A673 (cell line): ENCODE results near the gene BSN.

Experiments used
- EZH2 ChIP-seq: fragments of 200-600 bp; sonication (generic); IDR thresholded peaks from 2 replicates; pipeline ENCODE4 v1.6.1; 2017; ENCODE audit warnings: borderline replicate concordance, low read depth, mild to moderate bottlenecking, mixed read lengths, antibody characterized with exemption, low read length; ENCODE audit not compliant: poor library complexity, severe bottlenecking
- TF ChIP-seq, protein P1 (sequence below): fragments of 300-800, 200-600 bp; sonication (generic); conservative IDR thresholded peaks from 2 replicates; pipeline ENCODE4 v1.5.1; 2017; ENCODE audit warnings: low read depth, mild to moderate bottlenecking, antibody characterized with exemption, low read length, moderate library complexity, mixed read lengths

DNA sequence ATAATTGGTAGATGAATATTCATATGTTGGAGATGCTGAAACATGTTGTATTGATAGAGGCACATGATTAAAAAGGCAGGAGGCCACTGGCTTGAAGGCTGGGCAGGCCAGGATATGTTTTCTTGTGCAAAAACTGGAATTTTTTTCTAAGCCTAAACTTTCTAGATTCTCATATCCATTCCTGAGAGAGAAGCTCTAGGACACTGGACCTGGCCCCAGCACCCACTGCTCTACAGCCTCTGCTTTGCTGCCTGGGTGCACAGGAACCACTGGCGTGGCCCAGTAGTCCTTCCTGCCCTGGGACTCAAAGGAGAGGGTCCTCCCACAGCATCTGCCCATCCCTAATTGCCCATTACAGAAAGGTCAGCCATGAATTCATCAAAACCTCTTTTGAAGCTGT, 61.8 kb downstream of the BSN start:
- TF ChIP-seq, protein P1, sequence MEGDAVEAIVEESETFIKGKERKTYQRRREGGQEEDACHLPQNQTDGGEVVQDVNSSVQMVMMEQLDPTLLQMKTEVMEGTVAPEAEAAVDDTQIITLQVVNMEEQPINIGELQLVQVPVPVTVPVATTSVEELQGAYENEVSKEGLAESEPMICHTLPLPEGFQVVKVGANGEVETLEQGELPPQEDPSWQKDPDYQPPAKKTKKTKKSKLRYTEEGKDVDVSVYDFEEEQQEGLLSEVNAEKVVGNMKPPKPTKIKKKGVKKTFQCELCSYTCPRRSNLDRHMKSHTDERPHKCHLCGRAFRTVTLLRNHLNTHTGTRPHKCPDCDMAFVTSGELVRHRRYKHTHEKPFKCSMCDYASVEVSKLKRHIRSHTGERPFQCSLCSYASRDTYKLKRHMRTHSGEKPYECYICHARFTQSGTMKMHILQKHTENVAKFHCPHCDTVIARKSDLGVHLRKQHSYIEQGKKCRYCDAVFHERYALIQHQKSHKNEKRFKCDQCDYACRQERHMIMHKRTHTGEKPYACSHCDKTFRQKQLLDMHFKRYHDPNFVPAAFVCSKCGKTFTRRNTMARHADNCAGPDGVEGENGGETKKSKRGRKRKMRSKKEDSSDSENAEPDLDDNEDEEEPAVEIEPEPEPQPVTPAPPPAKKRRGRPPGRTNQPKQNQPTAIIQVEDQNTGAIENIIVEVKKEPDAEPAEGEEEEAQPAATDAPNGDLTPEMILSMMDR: no peak
- no peak for TF ChIP-seq EZH2
